ENCODE results near the gene ACIN1.

Gene ACIN1

GRCh38 chr14:23130871-23131270, 35.9 kb upstream of the ACIN1 start:
- Mint-ChIP-seq H3K27ac (no peak overlapping the region), H3K9me3 (no peaks in the 10 kb centered on the region), H3K4me3 (no peak overlapping the region), H3K27me3 (ENCODE audit: low read depth) (no peaks in the 10 kb centered on the region), H3K36me3 (ENCODE audit: low read depth) (peaks cover 38% of the 10 kb centered on the region), H3K4me1 (no peaks in the 10 kb centered on the region)
- no peak for TF ChIP-seq CTCF (IDR thresholded peaks at IDR 0.05; ENCODE audit: unreplicated experiment in 3 of 3)

DNA sequence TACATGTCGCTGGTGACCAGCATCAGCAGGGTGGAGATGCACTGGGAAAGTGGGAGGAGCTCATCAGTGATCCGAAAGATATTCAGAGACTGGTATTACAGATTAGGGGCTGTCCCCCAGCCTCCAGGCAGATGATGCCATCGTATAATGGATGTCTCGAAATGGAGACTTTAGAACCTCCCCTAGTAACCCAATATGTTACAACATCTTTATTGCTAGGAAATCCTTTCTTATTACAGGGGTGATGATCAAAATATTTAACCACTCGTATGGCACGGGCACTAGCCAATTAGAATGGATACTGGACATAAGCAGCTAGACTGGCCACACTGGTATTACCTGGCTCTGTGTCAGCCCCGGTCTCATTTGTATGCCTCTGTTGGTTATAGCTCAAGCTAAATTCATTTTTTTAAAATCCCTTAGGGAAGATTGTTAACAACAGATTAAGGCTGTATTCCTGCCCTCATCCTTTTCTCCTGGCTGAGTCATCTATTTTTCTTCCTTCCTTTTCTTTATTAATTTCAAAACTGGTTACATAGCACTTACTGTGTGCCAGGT, 34.9 kb upstream of the ACIN1 start:
- no peak overlapping the region for H3K27ac Mint-ChIP-seq
- H3K9me3 Mint-ChIP-seq: no peaks in the 10 kb centered on the region
- H3K36me3 Mint-ChIP-seq (ENCODE audit: low read depth): peaks cover 44% of the 10 kb centered on the region
- no peak overlapping the region for H3K4me3 Mint-ChIP-seq
- H3K27me3 Mint-ChIP-seq (ENCODE audit: low read depth): no peaks in the 10 kb centered on the region
- H3K4me1 Mint-ChIP-seq: peaks cover 4% of the 10 kb centered on the region
- no peak for TF ChIP-seq CTCF (IDR thresholded peaks at IDR 0.05; ENCODE audit: unreplicated experiment in 3 of 3)

- Mint-ChIP-seq H3K27me3 (ENCODE audit: low read depth) (peaks cover 1% of the 10 kb centered on the region), H3K27ac (no peak overlapping the region), H3K9me3 (no peaks in the 10 kb centered on the region), H3K36me3 (ENCODE audit: low read depth) (peaks cover 44% of the 10 kb centered on the region), H3K4me3 (no peak overlapping the region), H3K4me1 (peaks cover 6% of the 10 kb centered on the region)
- no peak for TF ChIP-seq CTCF (IDR thresholded peaks at IDR 0.05; ENCODE audit: unreplicated experiment in 3 of 3)
Observed at GRCh38 chr14:23128969-23129758, 34.2 kb upstream of the ACIN1 start.

DNA sequence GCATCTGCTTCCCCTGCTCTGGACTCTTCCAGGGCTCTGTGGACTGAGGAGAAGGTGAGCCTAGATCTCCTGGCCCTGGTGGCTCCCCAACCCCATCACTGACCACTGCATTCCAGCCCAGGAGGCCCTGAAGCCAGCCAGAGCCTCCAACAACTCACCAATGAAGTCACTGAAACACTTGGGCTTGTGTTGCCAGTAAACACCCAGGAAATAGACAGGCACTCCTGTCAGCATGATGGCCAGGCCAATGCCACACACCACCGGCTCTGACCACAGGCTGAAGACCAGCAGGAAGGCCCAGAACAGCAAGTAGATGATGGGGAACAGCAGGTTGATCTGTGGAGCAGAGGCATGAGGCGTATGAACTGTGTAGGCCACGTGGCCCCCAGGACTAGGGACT, 32.9 kb upstream of the ACIN1 start:
- Mint-ChIP-seq H3K27ac (no peak overlapping the region), H3K9me3 (no peaks in the 10 kb centered on the region), H3K27me3 (ENCODE audit: low read depth) (peaks cover 6% of the 10 kb centered on the region), H3K36me3 (ENCODE audit: low read depth) (peaks cover 44% of the 10 kb centered on the region), H3K4me1 (peaks cover 11% of the 10 kb centered on the region), H3K4me3 (no peak overlapping the region)
- no peak for TF ChIP-seq CTCF (IDR thresholded peaks at IDR 0.05; ENCODE audit: unreplicated experiment in 3 of 3)

DNA sequence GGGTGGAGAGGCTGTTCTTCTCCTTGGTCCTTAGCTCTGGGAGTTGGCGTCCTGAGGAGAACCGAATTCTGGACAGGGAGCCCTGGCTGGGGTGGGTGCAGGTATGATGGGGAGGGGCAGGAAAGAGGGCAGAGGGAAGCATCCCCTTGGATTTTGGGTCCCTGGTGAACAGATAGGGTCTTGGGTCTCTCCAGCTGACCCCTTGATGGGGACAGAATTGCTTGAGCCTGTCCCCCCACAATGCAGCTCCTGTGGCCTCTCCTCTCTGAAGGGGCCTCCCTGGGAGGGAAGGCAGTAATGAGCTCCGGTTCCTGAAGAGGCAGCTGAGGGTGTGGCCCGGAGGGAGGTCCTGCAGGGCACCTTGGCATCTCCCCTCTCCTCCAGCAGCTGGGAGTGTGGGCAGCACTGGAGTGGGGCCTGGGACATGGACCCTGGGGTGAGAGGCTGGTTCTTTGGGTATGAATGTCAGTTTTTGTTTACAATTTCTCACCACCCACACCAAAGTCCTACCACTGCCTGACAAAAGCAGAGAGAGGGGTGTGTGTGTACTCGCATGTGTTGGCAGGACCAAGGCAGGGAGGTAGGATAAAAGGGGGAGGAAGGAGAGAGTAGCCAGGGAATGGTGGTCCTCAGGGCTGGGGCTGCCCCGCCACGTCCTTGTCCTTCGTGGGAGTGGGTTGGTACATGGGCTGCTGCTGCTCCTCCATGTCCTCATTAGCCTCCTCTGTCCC, 31.8 kb upstream of the ACIN1 start:
- Mint-ChIP-seq H3K9me3 (no peaks in the 10 kb centered on the region), H3K36me3 (ENCODE audit: low read depth) (peaks cover 44% of the 10 kb centered on the region), H3K4me3 (no peak overlapping the region), H3K4me1 (peaks cover 18% of the 10 kb centered on the region), H3K27me3 (ENCODE audit: low read depth) (peaks cover 6% of the 10 kb centered on the region), H3K27ac (no peak overlapping the region)
- TF ChIP-seq CTCF (IDR thresholded peaks at IDR 0.05; ENCODE audit: unreplicated experiment in 3 of 3): no peak

Measured in nephron (organoid).